SK-N-MC (cell line): ENCODE data around the gene RPL3.

Source experiments
- EZH2 ChIP-seq: fragments of 200-600 bp; sonication (generic); IDR thresholded peaks from one replicate; pipeline ENCODE4 v1.6.1; 2017; ENCODE audit warnings: antibody characterized with exemption
- POLR2AphosphoS5 ChIP-seq: IDR thresholded peaks from 2 replicates; pipeline ENCODE4 v1.6.1; 2012; ENCODE audit warnings: mild to moderate bottlenecking, low read depth, low read length, borderline replicate concordance

- no peak for TF ChIP-seq EZH2
- TF ChIP-seq POLR2AphosphoS5: no peak
Measured at GRCh38 chr22:39352306-39352891, 33.0 kb upstream of the RPL3 start.
